Measurements from ENCODE around the gene DEPDC5.

DNA sequence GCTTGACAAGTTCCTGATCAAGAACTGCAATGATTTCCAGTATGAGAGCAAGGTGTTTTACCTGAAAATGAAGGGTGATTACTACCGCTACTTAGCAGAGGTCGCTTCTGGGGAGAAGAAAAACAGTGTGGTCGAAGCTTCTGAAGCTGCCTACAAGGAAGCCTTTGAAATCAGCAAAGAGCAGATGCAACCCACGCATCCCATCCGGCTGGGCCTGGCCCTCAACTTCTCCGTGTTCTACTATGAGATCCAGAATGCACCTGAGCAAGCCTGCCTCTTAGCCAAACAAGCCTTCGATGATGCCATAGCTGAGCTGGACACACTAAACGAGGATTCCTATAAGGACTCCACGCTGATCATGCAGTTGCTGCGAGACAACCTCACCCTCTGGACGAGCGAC is 202.5 kb downstream of the DEPDC5 start:
- TF ChIP-seq, protein P1, sequence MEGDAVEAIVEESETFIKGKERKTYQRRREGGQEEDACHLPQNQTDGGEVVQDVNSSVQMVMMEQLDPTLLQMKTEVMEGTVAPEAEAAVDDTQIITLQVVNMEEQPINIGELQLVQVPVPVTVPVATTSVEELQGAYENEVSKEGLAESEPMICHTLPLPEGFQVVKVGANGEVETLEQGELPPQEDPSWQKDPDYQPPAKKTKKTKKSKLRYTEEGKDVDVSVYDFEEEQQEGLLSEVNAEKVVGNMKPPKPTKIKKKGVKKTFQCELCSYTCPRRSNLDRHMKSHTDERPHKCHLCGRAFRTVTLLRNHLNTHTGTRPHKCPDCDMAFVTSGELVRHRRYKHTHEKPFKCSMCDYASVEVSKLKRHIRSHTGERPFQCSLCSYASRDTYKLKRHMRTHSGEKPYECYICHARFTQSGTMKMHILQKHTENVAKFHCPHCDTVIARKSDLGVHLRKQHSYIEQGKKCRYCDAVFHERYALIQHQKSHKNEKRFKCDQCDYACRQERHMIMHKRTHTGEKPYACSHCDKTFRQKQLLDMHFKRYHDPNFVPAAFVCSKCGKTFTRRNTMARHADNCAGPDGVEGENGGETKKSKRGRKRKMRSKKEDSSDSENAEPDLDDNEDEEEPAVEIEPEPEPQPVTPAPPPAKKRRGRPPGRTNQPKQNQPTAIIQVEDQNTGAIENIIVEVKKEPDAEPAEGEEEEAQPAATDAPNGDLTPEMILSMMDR (IDR thresholded peaks at IDR 0.05) = no peak
- TF ChIP-seq POLR2A (IDR thresholded peaks at IDR 0.05) (no peak), EP300 (IDR thresholded peaks at IDR 0.05; ENCODE audit: low read depth) (no peak), POLR2AphosphoS5 (IDR thresholded peaks at IDR 0.05) (no peak)

Data from transverse colon (tissue), 4 donors.